Activated CD8-positive, alpha-beta T cell treated with anti-CD3 and anti-CD28 coated beads, Interleukin-2, amount 10 ng/mL, durations not matched to agents 7 days and 5 days (primary cell): ENCODE results near the gene CLEC16A. TPM values are rescaled to one million over a fixed set of nuclear protein-coding genes. Genes with fewer than 3 reads are reported as not detected.

Experiments
- ATAC-seq: fragments of 150-1000 bp; cut with Tn5 transposase; one replicate; pipeline ENCODE4 v1.10.0; 2021; ENCODE audit warnings: moderate library complexity
- CTCF ChIA-PET: fragments of 350-600 bp; sonication (Branson Sonifier 250); formaldehyde crosslinking; loops from one replicate; lab custom pipeline; 2021; ENCODE audit warnings: antibody characterized with exemption; lab: Charles Lee
- POLR2A ChIA-PET: fragments of 350-600 bp; sonication (Branson Sonifier 250); formaldehyde crosslinking; loops from one replicate; lab custom pipeline; 2021; ENCODE audit warnings: antibody characterized with exemption; lab: Charles Lee
- DNase-seq: peaks from one replicate; pipeline ENCODE4 v3.0.0-alpha.2; 2020
- H3K27ac Mint-ChIP-seq: one replicate; pipeline ENCODE4 v1.8.0; 2021; ENCODE audit warnings: mild to moderate bottlenecking, mixed read lengths
- H3K27me3 Mint-ChIP-seq: one replicate; pipeline ENCODE4 v1.8.0; 2021; ENCODE audit warnings: low read depth, mixed read lengths
- H3K36me3 Mint-ChIP-seq: one replicate; pipeline ENCODE4 v1.8.0; 2021; ENCODE audit warnings: low read depth, mixed read lengths
- H3K4me1 Mint-ChIP-seq: one replicate; pipeline ENCODE4 v1.8.0; 2021; ENCODE audit warnings: low read depth, mixed read lengths
- H3K4me3 Mint-ChIP-seq: one replicate; pipeline ENCODE4 v1.8.0; 2021; ENCODE audit warnings: mild to moderate bottlenecking, mixed read lengths
- H3K9me3 Mint-ChIP-seq: one replicate; pipeline ENCODE4 v1.8.0; 2022; ENCODE audit warnings: mixed read lengths; ENCODE audit not compliant: insufficient read depth
- total RNA-seq, 2 experiments: library from RNA; stranded (reverse); gene quantifications; one replicate each; pipeline ENCODE4 v1.2.3, GENCODE V29; 2021

CLEC16A gene
- 10 to 100 TPM; 32.8 to 38.5 TPM for total RNA-seq

- Mint-ChIP-seq H3K27me3 (no peaks in the 10 kb centered on the region), H3K9me3 (no peaks in the 10 kb centered on the region), H3K4me3 (peak within 1 kb of the TSS; percentile 79), H3K36me3 (peaks cover 9% of the 10 kb centered on the region), H3K27ac (peak within 1 kb of the TSS; percentile 66), H3K4me1 (peaks cover 67% of the 10 kb centered on the region)
- DNase-seq, result peak; percentile 96
- ChIA-PET CTCF (interaction anchor here (1.2 to 1.6 kb wide), 4 partner anchors 10 to 200 kb away, joined by 3 to 13 read pairs (median 6); no protein-coding TSS in a partner anchor), POLR2A (interaction anchor here (0.5 to 2.0 kb wide), 3 partner anchors 11 to 797 kb away, joined by 3 to 5 read pairs (median 4); no protein-coding TSS in a partner anchor)
- peak; percentile 72 for ATAC-seq
These were observed at the start of gene CLEC16A for GRCh38 chr16:10944249-10945064. Gene CLEC16A, plus strand, starts transcription at chr16:10944564. Its CDS starts 154 bp downstream, at chr16:10944718.

- CTCF ChIA-PET, result no interaction called here
- Mint-ChIP-seq H3K9me3 (peaks cover 3% of the 10 kb centered on the region), H3K27ac (no peak overlapping the region), H3K4me3 (no peak overlapping the region), H3K27me3 (no peaks in the 10 kb centered on the region), H3K36me3 (peaks cover 24% of the 10 kb centered on the region), H3K4me1 (no peaks in the 10 kb centered on the region)
- ATAC-seq (peak; percentile 47), DNase-seq (peak; percentile 63)
- POLR2A ChIA-PET, result no interaction called here
These were observed 49.1 kb upstream of the CLEC16A start for GRCh38 chr16:10895053-10895946.

- H3K9me3 Mint-ChIP-seq, result peaks cover 3% of the 10 kb centered on the region
- ChIA-PET POLR2A (no interaction called here), CTCF (no interaction called here)
- DNase-seq (no peak), ATAC-seq (no peak)
- H3K4me1 Mint-ChIP-seq, result no peaks in the 10 kb centered on the region
- H3K27me3 Mint-ChIP-seq, result no peaks in the 10 kb centered on the region
- H3K27ac Mint-ChIP-seq, result no peak overlapping the region
- peaks cover 30% of the 10 kb centered on the region for H3K36me3 Mint-ChIP-seq
- no peak overlapping the region for H3K4me3 Mint-ChIP-seq
These were observed 48.2 kb upstream of the CLEC16A start for GRCh38 chr16:10896165-10896564.

GRCh38 chr16:10896723-10897122 lies 47.6 kb upstream of the CLEC16A start:
- Mint-ChIP-seq H3K4me1 (no peaks in the 10 kb centered on the region), H3K36me3 (peaks cover 34% of the 10 kb centered on the region), H3K27me3 (no peaks in the 10 kb centered on the region), H3K9me3 (peaks cover 3% of the 10 kb centered on the region), H3K27ac (no peak overlapping the region), H3K4me3 (no peak overlapping the region)
- DNase-seq (no peak), ATAC-seq (no peak)
- ChIA-PET CTCF (no interaction called here), POLR2A (no interaction called here)

GRCh38 chr16:10897134-10897533 lies 47.2 kb upstream of the CLEC16A start:
- DNase-seq (no peak), ATAC-seq (no peak)
- POLR2A ChIA-PET, result no interaction called here
- Mint-ChIP-seq H3K9me3 (peaks cover 3% of the 10 kb centered on the region), H3K36me3 (peaks cover 37% of the 10 kb centered on the region), H3K4me1 (no peaks in the 10 kb centered on the region), H3K27me3 (no peaks in the 10 kb centered on the region), H3K27ac (no peak overlapping the region), H3K4me3 (no peak overlapping the region)
- CTCF ChIA-PET, result interaction anchor here (1.2 kb wide), 1 partner anchor 22 kb away, joined by 7 read pairs; no protein-coding TSS in a partner anchor

- Mint-ChIP-seq H3K27ac (no peak overlapping the region), H3K4me3 (no peak overlapping the region), H3K4me1 (no peaks in the 10 kb centered on the region), H3K27me3 (no peaks in the 10 kb centered on the region), H3K36me3 (peaks cover 55% of the 10 kb centered on the region), H3K9me3 (peaks cover 3% of the 10 kb centered on the region)
- DNase-seq (no peak), ATAC-seq (no peak)
- POLR2A ChIA-PET, result interaction anchor here (0.6 kb wide), 1 partner anchor 57 kb away, joined by 3 read pairs; no protein-coding TSS in a partner anchor
- CTCF ChIA-PET, result no interaction called here
These were observed 41.4 kb upstream of the CLEC16A start for GRCh38 chr16:10902999-10903398.

GRCh38 chr16:10906482-10906881 lies 37.9 kb upstream of the CLEC16A start:
- no peak for ATAC-seq
- Mint-ChIP-seq H3K36me3 (peaks cover 45% of the 10 kb centered on the region), H3K27ac (no peak overlapping the region)

GRCh38 chr16:10906914-10907756 lies 37.2 kb upstream of the CLEC16A start:
- Mint-ChIP-seq H3K36me3 (peaks cover 39% of the 10 kb centered on the region), H3K4me1 (no peaks in the 10 kb centered on the region), H3K27me3 (no peaks in the 10 kb centered on the region), H3K4me3 (no peak overlapping the region), H3K27ac (no peak overlapping the region), H3K9me3 (no peaks in the 10 kb centered on the region)
- ATAC-seq, result no peak
- DNase-seq, result no peak
- ChIA-PET POLR2A (no interaction called here), CTCF (no interaction called here)

More at GRCh38 chr16:10906482-10906881, 37.9 kb upstream of the CLEC16A start:
- H3K4me3 Mint-ChIP-seq, result no peak overlapping the region
- ChIA-PET POLR2A (no interaction called here), CTCF (no interaction called here)
- no peaks in the 10 kb centered on the region for H3K4me1 Mint-ChIP-seq
- no peaks in the 10 kb centered on the region for H3K9me3 Mint-ChIP-seq
- no peaks in the 10 kb centered on the region for H3K27me3 Mint-ChIP-seq
- no peak for DNase-seq

- Mint-ChIP-seq H3K9me3 (no peaks in the 10 kb centered on the region), H3K36me3 (peaks cover 34% of the 10 kb centered on the region), H3K4me1 (no peaks in the 10 kb centered on the region), H3K27me3 (no peaks in the 10 kb centered on the region), H3K4me3 (no peak overlapping the region), H3K27ac (no peak overlapping the region)
- no peak for ATAC-seq
- no peak for DNase-seq
- CTCF ChIA-PET, result no interaction called here
- POLR2A ChIA-PET, result no interaction called here
These were observed 36.7 kb upstream of the CLEC16A start for GRCh38 chr16:10907757-10908045.

- ChIA-PET POLR2A (interaction anchor here (1.2 kb wide), 1 partner anchor 167 kb away, joined by 3 read pairs; the partner anchor contains the start of gene NUBP1), CTCF (interaction anchor here (1.0 kb wide), 1 partner anchor 33 kb away, joined by 3 read pairs; no protein-coding TSS in a partner anchor)
- Mint-ChIP-seq H3K9me3 (no peaks in the 10 kb centered on the region), H3K4me3 (no peak overlapping the region), H3K27me3 (no peaks in the 10 kb centered on the region), H3K27ac (no peak overlapping the region), H3K4me1 (no peaks in the 10 kb centered on the region), H3K36me3 (peaks cover 6% of the 10 kb centered on the region)
- no peak for ATAC-seq
- DNase-seq, result no peak
These were observed 33.1 kb upstream of the CLEC16A start for GRCh38 chr16:10911267-10911666.

GRCh38 chr16:10916534-10916933 lies 27.8 kb upstream of the CLEC16A start:
- no peak overlapping the region for H3K4me3 Mint-ChIP-seq
- H3K36me3 Mint-ChIP-seq, result peaks cover 8% of the 10 kb centered on the region
- CTCF ChIA-PET, result interaction anchor here (0.9 to 1.3 kb wide), 4 partner anchors 9 to 402 kb away, joined by 3 read pairs; partner anchors contain the start of gene EMP2
- DNase-seq (no peak), ATAC-seq (no peak)
- no peaks in the 10 kb centered on the region for H3K9me3 Mint-ChIP-seq
- POLR2A ChIA-PET, result no interaction called here
- H3K4me1 Mint-ChIP-seq, result peaks cover 6% of the 10 kb centered on the region
- no peaks in the 10 kb centered on the region for H3K27me3 Mint-ChIP-seq
- no peak overlapping the region for H3K27ac Mint-ChIP-seq
